Urothelium cell line (cell line): ENCODE data around the gene HIPK1.

Experiments used
- DNase-seq: peaks from one replicate; pipeline ENCODE4 v3.0.0; 2011; ENCODE audit warnings: low spot score, mixed read lengths
- FAIRE-seq: peaks from 2 replicates; lab custom pipeline; 2011; peaks lifted over from hg19 to GRCh38; lab: Jason Lieb, UNC

The HIPK1 gene

DNA sequence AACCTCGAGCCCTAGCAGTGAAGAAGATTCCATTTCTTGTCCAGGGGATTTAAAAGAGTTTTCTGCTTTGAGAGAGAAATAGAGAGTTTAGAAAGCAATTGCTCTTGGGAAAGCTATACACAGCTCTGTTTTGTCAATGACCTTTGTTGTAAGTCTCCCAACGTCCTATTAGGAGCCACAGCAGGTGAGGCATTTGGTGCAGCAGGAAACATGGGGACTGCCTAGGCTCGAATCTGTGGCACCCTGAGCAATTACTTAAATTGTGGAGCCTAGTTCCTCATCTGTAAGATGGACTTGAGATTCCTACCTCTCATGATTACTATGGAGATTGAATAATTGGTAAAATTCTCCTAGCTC is 15.8 kb upstream of the HIPK1 start:
- DNase-seq (no peak), FAIRE-seq (no peak)

DNA sequence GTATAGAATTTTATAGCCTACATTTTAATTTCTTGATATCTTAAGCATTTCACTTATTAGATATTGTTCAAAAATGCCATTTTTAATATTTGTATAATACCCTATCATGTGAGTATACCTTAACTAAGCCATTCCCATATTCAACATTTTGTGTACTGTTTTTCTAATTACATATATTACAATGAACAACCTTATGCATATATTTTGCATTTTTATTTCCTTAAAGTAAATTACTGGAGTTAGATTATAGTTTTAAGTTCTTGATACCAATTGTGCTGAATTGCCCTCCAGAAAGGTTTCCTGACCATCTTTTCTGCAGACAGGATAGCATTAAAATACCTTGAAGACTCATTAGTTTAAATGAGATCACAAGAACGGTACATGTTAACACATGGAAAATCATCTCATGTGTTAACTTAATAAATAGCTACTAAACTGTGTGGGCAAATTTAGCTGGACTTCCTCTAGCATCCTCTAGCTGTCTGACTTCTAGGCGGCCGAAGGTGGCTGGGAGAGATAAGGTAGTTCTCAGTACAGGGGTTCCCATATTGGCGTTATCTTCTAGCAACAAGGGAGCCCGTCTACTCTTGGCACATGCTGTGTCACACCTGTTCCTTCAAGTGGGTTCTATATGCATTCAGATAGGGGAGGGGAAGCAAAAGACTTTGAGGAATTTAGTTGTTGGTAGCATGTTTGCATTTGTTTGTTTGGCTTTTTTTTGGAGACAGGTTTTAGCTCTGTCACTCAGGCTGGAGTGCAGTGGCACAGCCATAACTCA is 15.0 kb upstream of the HIPK1 start:
- DNase-seq (no peak), FAIRE-seq (no peak)

DNA sequence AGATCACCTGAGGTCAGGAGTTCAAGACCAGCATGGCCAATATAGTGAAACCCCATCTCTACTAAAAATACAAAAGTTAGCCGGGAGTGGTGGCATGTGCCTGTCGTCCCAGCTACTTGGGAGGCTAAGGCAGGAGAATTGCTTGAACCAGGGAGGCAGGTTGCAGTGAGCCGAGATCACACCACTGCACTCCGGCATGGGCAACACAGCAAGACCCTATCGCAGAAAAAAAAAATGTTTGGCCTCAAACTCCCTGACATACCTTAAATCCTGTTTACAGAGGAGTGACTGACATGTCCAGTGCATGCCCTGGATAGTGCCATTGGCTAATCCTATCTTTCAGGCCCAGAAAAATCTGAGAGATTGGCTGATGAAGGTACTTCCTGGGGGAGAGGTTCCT is 12.2 kb upstream of the HIPK1 start:
- FAIRE-seq = no peak

DNA sequence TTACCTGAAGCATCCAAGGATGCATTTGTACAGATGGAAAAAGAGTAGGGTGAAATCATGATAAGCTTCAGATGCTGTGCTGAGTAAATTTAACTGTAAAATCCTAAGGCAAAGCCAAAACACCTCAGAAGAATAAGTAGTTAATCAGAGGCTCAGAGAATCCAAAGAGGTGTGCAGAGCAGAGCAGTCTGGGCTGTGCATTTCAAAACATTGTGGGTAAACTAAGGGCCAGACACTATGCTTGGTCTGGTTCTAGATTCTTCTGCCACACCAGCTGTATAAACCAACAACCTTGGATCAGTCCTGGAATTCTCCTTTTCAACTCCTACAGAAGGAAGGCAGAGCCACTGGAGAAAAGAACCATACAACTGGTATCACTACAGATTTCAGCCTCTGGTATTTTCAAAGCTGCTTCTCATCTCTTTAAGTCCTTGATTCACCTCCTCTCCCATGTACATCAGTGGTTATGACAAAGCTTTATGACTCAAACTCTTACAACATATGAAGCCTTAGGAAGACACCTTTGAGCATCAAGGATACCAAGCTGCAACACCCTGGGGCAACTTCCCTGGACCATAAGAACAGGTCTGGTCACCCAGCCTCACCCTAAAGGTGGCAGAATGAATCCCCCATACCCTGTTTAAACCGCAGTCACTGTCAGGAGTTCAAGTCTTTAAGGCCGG is 11.6 kb upstream of the HIPK1 start:
- no peak for FAIRE-seq
- DNase-seq = no peak

More for the DNA sequence above, 12.2 kb upstream of the HIPK1 start:
- no peak for DNase-seq

DNA sequence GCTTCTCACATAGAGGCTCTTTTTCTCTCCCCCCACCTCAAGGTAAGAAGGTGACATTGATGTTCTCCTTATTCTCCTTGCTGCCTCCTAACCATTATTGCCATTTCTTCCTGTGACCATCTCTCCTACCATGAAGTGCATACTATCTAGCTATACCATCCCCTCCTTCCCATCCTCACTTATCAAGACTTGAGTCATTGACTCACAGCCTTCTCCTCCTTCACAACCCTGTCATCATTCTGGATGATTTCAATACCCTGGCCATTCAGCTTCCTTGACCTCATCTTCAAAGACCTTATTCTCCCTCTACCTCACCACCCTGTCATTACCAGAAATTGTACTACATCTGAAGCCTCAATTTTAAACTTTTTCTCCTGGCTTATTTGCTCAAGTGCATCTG is 10.9 kb upstream of the HIPK1 start:
- FAIRE-seq = no peak

DNA sequence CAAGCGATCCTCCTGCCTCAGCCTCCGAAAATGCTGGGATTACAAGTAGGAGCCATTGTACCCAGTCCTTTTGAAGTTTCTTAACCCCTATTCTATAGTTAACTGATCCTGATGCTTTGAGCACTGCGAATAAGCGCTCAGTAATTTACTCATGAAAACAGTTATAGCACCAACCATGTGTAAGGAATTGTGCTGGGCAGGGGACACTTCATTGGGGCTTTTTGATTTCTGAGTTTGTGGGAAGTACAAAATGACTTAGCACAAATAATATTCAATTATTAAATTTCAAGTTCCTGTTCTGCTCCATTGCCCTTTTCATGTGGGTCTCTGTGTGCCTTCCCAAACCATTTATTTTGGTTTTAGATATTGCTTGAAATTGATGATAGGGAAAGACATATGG is 6.2 kb upstream of the HIPK1 start:
- DNase-seq (no peak), FAIRE-seq (no peak)

More for the DNA sequence above, 10.9 kb upstream of the HIPK1 start:
- DNase-seq = no peak

DNA sequence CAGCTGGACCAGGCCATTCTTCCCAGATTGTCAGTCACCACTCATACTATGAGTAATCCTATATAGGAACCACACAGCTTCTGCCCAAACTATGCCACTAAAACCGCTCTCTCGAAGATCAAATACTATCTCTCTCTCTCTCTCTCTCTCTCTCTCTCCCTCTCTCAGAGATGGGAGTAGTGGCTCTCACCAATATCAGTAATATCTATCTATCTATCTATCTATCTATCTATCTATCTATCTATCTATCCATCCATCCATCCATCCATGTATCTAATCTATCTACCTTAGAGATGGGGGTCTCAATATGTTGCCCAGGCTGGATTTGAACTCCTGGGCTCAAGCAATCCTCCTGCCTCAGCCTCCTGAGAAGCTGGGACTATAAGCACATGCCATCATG is 4.7 kb upstream of the HIPK1 start:
- no peak for FAIRE-seq
- DNase-seq = no peak

DNA sequence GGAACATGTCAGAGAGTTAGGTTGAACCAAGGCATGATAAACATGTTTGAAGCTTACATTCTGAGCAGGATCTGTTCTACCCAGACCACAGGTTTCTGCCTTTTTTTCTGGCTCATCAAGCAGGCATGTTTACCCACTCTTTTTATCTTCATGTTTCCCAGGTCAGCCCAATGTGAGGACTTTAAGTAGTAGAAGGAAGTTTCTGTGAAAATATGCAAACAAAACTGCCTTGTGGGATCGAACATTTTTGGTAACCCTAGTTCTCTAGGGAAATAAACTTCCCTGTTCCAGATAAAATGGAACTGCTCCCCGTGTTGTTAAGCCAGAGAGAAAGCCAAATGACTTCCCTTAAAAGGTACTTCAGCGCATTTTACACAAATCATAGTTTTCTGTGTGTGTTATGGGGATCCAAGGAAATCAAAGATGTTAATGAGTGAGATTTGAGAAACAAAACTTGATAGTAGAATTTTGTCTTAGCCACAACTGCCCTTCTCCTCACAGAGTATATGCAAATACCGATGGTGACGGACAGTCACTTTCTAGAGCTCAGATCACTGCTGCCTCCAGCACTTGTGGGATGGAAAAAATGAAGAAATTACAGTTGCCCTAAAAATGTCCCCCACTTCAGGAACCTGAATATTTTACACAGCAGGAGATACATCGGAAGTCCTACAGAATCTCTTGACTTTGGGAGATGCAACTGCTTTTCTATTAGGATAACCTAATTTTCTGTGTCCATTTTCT is 765 bp upstream of the HIPK1 start:
- DNase-seq (no peak), FAIRE-seq (no peak)

DNA sequence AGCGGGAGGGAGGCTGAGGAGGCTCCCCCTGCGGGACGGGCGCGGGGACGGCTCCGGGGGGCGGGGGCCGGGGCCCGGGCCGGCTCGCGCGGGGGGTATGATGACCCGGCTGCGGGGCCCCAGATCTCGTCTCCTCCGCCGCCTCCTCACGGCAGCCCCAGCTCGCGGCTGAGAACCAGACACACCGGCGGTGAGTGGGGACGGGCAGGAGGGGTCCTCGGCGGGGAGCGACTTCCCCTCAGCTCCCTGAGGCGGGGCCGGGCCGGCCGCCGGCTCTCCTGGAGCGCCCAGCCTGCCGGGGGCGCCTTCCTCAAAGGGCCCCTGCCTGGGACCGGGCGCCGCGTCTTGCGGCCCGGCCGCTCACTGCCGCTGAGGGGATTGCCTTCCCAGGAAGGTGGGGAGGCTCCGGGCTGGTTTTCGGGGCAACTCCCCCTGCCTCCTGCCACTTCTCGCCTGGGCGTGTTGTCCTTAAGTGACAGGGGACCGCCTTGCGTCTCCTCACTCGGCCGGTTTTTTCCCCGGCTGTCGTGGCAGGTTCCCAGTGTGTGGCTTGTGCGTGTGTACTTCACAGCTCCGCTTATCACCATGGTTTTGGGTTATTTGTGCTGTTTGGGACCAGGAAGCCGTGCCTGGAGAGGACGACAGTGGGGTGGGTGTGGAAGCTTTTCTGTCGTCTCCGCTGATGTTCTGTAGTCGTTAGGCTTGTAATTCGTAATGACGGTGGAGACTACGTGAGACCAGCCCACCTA is 800 bp downstream of the HIPK1 start:
- DNase-seq (peak; percentile 67), FAIRE-seq (no peak)

DNA sequence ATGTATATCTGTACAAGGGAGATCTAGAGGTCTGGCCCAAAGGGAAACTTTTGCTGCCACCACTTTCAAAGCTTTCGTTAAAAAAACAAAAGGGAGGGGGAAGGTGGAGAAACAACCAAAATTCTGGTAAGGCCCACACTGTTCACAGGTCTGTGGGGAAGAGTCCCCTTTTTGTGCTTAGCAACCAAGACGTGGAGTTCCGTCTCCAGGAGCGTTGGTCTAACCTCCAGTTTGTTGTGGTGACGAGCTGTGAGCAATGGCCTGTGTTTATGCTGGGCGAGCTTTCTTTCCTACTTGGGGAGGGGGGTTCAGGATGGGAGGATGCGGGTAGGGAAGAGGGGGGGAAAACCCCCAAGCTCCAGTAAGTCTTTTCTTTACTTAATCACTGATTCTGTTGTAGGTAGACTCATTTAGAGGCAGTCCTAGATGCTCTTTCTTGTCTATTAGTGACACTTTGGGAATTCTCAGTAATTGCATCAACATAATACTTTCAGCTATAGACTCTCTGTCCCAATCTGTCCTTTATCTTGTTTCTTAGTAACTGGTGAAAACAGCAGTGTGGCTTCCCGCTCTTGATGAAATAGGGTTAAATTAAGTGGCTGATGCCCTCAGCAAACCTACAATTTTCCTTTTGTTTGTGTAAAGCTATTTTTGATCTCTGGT is 1.5 kb downstream of the HIPK1 start:
- FAIRE-seq = no peak
- peak; percentile 21 for DNase-seq

DNA sequence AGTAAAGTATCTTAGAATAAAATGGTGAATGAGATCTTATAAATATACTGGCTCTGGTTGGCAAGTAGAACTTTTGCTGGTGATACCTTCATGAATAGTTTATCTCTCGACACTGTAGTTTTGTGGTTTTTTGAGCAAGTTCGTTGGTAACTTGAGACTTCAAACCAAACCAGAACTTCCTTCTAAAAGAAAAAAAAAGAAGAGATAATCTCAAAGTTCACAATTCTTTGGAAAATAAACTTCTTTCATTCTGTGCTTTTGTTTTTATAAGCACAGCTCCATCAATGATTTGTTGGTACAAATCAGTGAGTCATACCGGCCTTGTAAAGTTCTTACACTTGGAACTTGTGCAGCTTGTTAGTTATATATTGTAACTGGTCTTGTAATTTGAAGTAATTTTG is 2.3 kb downstream of the HIPK1 start:
- DNase-seq (no peak), FAIRE-seq (no peak)

DNA sequence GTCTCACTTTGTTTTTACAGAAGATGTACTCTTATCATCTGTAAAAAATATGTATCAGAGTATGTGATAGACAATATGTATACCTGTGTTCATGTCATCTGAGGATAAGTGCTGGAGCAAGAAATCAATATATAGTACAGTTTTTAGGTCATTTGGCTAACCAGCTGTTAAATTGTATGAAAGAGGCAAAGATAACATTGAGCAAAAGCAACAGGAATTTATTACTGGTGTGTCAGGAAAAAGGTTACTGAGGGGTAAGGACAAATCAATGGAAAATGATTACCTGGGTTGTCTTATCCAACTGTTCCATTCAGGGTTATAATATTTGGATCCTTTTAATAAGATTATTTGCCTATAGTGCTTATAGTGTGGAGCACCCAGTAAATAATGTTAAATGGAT is 4.9 kb downstream of the HIPK1 start:
- no peak for FAIRE-seq

DNA sequence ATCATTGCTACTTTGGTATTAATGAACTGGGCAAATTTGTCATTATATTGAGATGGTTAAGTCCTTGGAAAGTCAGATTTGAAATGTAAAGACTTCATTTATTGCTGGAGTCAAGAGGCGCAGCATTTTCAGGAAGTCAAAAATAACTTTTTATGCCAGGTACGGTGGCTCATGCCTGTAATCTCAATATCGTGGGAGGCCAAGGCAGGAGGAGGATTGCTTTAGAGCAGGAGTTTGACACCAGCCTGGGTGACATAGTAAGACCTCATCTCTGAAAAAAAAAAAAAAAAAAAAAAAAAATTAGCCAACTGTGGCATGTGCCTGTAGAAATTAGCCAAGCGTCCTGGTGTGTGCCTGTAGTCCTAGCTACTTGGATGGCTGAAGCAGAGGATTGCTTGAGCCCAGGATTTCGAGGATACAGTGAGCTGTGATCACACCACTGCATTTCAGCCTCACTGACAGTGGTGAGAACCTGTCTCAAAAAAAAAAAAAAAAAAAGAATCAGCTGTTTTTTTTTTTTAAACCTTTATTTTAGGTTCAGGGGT is 5.5 kb downstream of the HIPK1 start:
- DNase-seq = no peak
- no peak for FAIRE-seq

More for the DNA sequence above, 4.9 kb downstream of the HIPK1 start:
- DNase-seq = no peak

DNA sequence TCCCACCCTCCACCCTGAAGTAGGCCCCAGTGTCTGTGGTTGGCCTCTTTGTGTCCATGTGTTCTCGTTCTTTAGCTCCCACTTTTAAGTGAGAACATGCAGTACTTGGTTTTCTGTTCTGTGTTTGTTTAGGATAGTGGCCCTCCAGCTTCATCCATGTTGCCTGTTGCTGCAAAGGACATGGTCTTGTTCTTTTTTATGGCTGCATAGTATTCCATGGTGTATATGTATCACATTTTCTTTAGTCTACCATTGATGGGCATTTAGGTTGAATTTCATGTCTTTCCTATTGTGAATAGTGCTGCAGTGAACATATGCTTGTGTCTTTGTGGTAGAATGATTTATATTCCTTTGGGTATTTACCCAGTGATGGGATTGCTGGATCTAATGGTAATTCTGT is 6.1 kb downstream of the HIPK1 start:
- FAIRE-seq (no peak), DNase-seq (no peak)

DNA sequence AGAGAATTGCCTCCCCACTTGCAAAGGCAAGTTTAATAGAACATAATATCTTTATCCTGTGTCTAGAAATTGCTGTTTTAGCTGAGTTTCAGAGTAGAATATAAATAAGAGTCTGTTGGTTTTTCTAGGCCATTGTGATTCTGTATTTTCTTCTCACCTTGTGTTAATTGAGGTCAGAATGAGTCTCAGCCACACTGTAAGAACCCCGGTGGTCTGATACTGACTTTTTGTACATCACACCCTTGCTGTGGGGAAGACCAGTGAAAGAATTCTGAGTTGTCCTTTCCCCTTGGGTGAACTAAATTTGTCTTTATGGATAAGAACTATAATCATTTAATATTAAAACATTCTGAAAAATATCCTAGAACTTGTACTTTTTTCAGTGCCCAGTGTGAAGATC is 6.8 kb downstream of the HIPK1 start:
- DNase-seq (no peak), FAIRE-seq (no peak)

DNA sequence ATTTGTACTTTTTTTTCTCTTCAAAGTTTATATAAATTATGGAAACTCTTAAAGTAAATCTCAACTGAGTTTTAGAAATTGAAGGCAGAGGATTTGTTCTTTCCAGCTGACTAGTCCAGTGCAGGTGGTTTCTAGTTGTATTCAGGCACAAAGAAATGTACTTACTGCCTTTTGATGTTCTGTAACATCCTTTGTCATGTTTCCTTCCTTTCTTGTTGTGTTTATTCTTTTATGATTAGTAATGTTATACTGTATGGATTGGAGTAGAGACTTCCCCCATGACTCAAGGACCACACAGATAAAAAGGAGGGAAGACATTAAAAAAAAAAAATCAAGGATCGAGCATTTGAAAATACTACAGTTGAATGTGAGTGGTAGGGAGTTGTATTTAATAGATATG is 8.0 kb downstream of the HIPK1 start:
- DNase-seq = no peak
- no peak for FAIRE-seq

DNA sequence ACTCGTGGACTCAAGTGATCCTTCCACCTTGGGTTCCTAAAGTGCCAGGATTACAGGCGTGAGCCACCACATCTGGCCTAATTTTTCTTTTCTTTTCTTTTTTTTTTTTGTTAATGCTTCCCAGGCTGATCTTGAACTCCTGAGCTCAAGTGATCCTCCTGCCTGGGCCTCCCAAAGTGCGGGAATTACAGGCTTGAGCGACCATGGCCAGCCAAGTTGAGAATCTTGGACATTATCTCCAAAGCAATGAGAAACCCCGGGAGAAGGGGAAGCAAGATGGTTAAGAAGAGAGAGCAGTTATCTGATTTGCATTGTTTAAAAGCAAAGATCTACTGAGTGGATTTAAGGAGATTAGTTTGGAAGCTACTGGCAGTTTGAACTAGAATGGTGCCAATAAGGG is 9.1 kb downstream of the HIPK1 start:
- FAIRE-seq (no peak), DNase-seq (no peak)

DNA sequence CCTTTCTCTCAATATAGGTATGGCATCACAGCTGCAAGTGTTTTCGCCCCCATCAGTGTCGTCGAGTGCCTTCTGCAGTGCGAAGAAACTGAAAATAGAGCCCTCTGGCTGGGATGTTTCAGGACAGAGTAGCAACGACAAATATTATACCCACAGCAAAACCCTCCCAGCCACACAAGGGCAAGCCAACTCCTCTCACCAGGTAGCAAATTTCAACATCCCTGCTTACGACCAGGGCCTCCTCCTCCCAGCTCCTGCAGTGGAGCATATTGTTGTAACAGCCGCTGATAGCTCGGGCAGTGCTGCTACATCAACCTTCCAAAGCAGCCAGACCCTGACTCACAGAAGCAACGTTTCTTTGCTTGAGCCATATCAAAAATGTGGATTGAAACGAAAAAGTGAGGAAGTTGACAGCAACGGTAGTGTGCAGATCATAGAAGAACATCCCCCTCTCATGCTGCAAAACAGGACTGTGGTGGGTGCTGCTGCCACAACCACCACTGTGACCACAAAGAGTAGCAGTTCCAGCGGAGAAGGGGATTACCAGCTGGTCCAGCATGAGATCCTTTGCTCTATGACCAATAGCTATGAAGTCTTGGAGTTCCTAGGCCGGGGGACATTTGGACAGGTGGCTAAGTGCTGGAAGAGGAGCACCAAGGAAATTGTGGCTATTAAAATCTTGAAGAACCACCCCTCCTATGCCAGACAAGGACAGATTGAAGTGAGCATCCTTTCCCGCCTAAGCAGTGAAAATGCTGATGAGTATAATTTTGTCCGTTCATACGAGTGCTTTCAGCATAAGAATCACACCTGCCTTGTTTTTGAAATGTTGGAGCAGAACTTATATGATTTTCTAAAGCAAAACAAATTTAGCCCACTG is 11.5 kb downstream of the HIPK1 start:
- DNase-seq (no peak), FAIRE-seq (peak; percentile 59)

DNA sequence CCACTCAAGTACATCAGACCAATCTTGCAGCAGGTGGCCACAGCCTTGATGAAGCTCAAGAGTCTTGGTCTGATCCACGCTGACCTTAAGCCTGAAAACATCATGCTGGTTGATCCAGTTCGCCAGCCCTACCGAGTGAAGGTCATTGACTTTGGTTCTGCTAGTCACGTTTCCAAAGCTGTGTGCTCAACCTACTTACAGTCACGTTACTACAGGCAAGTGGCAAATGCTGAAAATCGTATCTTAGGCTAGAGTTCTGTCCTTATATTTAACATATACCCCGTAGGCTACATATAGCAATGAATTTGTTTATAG is 12.1 kb downstream of the HIPK1 start:
- no peak for FAIRE-seq
- no peak for DNase-seq

DNA sequence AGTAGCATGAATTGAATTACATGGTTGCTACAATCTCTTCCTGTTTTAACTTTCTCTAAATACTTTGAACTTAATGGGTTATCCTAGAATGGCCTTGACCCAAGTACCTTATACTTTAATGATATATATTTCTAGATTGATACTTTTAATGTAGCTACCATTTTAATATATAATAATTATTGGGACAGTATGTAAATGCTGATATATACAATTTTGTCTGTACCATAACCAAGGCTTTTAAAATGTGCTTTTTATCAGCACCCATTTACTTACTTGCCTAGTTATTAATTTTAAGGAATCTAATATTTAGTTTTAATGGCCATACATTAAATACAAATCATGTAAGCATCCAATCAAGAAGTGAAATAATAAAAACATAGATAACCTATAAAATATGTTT is 13.4 kb downstream of the HIPK1 start:
- no peak for FAIRE-seq
- DNase-seq = no peak
